C1 segment of cervical spinal cord (tissue), 14 donors: ENCODE measurements around the gene RAD51B.

Experiments used
- DNase-seq, 14 donors: peaks; one replicate each; lab custom pipeline; 2025; lab: John Stamatoyannopoulos, UW

Gene RAD51B

DNA sequence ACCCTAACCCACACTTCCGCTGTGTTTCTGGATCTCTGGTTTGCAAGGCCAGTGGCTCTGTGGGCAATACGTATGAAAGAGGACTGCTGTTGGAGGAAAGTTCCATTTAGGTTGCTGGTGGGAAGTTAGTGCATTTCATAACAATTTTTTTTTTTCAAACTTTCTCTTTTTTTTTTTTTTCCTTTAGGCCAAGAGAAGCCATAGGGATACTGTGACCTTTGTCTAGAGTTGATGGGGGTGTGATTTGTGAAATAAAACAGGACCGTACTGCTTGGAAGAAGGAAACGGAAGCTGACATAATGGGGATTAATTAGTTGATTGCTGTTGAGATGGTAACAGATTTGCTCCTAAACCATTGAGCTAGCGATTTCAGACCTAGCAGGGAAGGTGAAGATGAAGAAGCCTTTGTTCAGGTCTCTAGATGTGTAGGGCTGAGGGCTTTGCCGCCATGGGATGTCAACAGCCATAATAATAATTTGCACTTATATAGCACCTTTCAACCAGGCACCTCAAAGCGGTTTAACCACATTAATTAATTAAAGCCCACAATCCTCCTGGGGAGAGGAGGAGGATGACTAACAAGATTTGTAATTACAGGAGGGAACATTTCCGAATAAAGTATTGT lies 658.0 kb downstream of the RAD51B start:
- no peak for DNase-seq

DNA sequence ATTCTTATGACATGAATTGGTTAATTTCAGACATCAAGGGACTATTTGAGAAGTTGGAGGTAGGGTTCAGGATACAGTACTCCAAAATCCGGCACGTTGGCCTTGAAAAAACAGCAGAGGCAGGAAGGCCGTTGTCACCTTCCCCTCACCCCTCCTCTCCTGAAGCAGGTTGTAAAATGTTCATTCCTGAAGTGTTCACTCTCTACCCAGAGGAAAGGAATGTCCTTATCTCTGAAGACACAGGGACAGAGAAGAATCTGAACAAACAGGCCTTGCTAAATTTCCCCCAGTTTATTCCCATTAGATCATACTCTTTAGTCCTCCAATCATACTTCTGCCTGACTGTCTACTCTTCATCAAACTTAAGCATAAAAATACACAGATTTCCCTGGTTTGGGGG lies 659.7 kb downstream of the RAD51B start:
- DNase-seq: no peak

DNA sequence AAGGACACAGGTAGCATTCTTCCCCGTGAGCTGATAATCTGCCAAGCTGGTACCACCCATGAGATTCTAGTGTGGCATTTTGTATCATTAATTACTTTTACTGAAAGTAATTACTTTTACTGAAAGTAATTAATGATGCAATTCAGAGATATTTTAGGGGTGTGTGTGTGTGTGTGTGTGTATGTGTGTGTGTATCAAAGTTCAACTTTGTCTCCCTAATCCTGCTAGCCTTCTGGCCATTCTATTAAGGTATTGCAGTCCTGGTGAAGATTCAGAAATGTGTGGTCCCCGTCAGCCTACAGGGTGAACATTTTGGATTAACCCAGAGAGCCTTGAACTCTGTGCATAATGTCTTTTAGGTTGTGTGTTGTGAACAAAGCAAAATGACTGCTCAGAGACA lies 662.4 kb downstream of the RAD51B start:
- DNase-seq: no peak

DNA sequence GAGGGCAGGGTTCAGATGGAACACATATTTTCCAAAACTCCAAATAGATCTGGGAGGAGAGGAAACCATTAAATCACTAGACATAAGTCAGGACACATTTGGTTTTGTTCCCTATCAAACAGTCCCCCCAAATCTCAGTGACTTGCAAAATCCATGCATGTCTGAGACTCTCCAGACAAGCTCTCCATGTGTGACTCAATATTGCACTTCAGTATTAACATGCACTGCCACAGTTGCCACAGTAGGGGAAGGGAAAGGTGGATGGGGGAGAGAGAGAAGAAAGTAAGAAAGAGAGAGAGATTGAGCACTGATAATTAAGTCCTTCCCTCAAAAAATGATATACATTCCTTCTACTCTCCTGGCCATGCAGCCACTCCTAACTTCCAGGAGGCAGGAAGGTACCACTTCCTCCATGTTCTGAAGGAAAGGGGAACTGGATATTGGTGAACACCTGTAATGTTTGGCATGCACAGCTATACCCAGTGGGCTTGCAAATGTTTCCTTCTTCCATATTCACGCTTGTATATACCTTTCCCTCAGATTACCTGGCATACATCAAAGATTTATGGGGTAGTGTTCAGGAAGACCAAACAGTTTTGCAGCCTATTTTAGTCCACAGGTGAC lies 663.3 kb downstream of the RAD51B start:
- no peak for DNase-seq

DNA sequence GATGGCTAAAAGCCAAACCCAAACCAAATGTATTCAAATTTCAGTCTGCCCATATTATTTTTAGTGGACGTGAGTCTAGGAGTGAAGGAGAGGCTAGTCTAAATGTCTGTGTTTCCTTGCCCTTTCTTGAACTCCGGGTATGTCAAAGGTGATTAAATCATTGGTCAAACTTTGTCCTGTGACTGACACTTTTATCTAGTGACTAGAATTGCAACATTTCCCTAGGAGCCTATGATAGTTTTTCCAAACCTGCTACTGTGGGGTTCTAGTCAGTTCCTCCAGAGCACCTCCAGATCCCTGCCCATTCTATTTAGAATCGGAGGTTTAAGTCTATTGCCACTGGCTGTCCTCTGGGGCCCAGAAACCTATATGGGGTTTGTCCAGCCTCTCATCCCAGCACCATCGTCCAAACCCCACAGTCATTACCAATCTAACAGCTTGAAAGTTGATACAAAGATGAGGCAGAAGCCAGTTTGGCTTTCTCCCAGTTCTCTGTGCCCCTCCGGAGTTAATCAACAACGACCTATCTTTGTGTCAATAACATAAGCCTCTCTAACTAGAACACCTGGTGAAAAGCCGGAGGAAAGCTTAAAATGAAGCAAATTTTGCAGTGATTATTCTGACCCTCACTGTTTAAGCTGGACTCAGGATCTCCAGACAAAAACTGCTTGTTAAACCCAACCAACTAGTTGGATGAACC lies 666.6 kb downstream of the RAD51B start:
- no peak for DNase-seq

DNA sequence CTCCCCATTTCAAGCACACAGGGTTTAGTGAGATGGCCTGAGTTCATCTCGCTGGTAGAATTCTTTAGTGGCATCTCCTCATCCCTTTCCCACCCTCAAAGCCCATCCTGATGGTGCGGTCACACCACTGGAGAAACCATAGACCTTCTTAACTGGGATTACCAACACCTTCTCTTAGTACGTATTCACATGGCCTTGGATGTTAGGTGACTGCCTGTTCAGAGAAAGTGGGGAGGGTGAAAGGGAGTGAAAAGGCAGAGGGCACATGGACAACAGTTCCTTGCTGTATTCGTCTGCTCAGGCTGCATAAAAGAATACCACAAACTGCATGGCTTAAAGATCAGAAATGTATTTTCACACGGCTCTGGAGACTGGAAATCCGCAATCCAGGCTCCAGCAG lies 667.2 kb downstream of the RAD51B start:
- no peak for DNase-seq

DNA sequence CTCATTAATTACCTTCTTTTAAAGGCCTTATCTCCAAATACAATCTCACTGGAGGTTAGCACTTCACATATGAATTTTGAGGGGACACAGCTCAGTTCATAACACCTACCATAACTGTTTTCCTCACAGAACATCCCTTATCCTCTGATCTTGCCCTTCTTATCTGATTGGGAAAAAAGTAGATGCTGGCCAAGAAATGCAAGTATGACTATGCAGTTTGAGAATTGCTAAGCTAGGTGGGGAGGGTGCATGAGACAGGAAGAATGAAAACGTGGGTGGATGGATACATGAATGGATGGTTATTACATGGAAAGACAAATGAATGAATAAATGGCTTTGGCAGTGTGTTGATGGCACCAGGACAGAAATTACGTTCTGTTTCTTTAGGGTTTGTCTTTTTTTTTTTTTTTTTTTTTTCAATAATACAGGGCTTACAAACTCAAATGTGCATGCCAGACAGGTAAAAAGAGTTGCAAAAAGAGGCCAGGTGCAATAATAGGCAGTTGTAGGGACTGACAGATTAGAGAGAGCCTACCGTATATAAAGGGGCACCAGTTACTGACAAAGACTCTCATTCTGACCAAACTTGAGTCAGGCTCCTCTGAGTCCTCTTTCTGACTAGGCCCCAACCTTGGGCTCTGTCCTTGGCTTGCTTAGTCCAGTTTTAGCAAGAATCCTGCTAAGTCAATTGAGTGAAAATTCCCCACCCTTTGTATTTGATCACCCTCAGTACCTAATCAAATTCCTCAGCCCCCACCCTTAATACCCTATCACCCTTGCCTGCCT lies 668.4 kb downstream of the RAD51B start:
- DNase-seq: no peak

DNA sequence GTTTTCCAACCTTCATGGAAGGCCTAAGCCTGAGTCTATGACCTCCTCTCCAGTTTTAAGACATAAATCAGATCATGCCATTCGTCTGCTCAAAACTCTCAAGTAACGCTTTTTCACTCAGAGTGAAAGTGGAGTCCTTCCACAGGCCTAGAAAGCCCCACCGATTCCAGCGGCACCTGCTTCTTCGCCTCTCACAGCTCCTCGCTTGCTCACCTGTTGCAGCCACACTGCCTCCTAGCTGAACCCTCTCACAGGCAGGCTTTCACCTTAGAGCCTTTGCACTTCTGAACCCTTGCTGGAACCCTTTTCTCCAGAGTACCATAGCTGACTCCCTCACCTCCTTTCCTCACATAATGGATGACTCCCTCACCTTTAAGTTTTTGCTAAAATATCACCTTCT lies 672.2 kb downstream of the RAD51B start:
- no peak for DNase-seq

DNA sequence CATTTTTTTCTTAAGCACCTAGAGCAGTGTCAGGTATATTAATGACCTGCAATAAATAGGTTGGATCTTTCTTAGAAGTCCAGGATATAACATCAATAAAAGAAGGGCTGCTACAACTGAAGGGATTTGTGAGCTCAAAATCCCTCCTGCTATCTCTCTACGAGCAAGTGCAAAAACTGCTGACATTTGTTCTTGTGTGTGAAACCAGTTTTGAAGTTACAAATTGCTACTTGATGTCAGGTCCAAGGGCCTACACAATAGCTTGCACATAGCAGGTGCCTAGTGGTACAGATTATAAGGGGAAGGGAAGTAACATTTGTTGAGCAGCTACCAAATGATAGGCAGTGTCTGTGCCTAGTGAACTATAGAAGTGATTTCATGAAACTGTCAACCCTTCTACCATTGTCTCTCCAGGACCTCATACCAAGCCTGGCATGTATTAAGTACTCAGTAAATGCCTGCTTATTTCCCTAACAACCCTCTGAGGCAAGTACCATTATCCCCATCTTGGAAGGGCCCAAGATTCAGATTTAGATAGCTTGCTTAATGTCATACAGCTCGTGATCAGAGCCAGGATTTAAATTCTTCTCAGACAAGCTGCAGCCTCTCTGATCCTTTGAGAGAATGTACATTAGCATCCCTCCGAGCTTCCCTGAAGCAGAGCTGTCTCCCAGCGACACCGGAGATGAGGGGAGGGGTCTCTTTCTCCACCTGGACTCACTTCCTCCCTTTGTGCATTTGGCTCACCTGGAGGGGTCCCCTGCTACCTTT lies 673.0 kb downstream of the RAD51B start:
- DNase-seq: no peak

DNA sequence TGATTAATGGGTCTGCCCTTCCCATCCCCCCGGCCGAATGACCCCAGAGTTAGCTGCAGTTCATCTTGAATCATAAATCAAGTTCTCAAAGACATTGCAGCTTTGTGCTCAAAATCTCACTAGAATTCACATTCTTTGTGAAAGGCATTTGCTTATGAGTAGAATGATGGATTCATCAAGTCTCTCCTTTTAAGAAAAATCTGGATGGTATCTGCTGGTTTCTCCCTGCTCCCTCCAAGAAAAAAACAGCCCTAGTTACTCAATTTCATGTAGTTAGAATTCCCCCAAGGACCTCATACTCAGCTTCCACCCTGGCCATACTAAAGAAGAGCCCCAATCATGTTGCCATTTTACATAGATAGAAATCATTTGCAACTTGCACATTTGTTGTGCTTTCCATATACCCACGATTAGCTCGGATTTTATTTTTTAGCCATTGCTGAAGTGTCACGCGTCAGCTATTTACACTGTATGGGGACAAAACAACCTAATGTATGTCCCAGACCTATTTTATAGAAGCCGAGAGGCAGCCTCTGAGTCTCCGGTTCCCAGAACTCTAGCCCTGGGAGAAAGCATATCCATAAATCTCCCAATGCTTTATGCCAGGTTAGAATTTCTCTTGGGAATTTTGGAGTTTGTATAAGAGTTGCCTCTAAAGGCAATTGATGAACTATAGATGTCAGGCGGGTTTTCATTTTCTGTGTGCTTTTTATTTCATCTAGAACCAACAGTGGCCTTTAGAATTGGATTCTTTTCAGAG lies 673.8 kb downstream of the RAD51B start:
- DNase-seq: no peak

DNA sequence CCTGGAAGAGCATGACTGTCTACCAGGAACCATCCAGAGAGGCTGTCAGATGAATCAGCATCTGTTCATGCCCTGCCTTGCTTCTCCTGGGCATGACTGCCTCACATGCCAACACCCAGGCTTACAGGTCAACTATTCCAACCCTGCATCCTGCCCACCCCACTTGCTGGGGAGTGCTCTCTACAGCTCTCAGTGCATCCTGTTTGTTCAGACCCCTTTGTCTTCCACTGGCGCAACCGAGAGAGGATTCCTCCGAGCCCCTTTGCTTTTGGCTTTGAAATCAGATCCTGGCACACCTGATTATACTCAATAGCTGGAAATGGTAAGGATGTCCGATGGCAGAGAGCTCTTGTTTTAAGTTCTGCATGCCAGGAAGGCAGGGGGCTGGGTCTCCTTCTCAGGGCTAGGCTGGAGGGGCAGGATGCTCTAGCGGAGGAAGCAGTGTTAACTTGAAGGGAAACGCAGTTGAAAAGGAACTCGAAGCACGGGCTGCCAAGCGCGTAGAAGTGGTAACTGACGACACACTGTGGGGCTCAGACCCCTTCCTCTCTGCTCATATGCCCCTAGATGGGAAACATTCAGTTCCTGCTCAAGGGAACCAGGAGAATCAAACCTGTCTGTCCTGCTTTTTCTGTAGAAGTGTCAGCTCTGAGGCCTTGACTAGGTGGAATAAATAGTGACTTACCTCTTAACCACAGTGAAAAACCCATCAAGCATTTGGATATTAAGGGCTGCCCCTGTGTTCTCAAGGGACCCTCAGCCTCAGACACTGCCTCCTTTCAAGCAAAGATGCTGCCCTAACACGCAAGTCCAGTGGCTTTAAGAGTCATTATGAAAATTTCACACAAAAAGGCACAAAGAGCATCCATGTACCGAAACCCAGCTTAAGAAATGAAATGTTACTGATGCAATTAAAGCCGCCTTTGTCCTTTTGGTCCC lies 675.8 kb downstream of the RAD51B start:
- DNase-seq: no peak

DNA sequence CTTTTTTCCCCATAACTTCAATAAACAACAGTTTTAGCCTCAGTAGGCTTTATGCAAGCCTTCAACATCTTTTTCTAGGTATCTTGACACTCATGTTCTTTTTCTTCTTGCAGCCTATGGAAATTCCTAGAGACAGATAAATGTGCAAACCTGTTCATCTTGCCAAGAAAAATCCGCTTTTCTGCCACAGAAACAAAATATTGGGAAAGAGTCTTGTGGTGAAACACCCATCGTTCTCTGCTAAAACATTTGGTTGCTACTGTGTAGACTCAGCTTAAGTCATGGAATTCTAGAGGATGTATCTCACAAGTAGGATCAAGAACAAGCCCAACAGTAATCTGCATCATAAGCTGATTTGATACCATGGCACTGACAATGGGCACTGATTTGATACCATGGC lies 677.4 kb downstream of the RAD51B start:
- DNase-seq: no peak

DNA sequence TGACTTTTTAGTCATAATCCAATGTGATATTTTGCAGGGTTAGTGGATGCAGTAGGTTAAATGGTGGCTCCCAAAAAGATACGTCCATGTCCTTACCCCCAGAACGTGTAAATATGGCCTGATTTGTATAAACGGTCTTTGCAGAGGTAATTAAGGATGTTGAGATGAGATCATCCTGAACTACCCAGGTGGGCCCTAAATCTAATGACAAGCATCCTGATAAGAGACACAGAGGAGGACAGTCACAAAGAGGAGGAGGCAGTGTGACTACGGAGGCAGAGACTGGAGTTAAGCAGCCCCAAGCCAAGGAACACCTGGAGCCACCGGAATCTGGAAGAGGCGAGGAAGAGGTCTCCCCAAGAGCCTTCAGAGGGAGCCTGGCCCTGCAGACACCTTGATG lies 679.9 kb downstream of the RAD51B start:
- no peak for DNase-seq

DNA sequence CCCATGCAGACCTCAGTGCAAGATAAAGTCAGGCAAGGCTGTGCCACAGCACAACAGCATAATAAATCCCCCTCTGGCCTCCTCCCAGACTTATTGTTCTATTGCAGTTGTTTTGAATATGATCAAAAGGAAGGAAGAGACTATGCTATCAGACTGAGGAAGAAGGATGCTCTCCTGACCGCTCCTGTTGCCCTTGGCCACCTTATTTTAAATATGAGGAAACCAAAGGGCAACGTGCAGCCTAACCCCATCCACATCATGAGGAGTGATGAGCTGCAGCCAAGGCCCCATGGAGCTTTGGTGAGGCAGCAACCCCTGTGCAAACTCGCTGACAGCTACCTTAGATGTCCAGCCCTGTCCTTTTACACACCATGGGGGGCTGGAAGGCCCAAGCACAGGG lies 681.6 kb downstream of the RAD51B start:
- DNase-seq: no peak

DNA sequence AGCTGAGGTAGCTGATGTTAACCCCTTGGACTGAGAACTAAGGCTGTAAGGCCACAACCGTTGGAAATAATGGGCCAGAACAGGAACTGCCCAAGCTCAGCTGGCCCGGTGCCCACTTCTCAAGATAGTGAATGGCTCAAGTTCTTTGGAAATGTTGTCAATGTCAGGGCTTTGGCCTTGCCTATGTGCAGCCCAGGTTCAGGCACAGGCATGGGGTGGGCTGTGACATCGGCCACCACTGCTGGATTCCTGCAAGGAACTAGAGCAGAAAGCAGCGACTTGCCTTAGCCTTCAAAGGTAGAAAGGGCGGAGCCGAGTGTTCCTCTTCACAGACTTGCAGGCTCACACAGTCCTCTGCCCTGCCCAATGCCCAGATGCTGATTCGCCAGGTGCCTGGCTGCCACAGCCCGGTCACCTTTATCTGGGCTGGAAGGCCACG lies 682.1 kb downstream of the RAD51B start:
- no peak for DNase-seq

DNA sequence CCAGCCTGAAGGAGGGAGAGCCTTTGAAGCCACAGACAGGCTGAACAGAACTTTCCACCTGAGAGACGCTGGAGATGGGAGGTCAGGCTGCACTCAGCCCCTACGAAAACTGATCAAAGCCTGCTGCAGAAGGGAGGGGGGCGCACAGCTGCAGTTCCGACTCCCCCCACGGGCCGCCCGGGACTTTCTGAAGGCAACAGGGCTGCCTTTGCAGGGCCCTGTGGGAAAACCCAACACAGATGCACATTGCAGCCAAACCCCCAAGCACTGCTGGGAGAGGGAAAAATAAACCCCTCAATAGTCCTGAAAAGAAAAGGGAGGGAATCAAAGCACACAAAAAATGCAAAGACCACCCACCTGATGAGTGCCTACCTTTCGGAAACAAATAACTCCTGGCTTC lies 682.7 kb downstream of the RAD51B start:
- DNase-seq: no peak

DNA sequence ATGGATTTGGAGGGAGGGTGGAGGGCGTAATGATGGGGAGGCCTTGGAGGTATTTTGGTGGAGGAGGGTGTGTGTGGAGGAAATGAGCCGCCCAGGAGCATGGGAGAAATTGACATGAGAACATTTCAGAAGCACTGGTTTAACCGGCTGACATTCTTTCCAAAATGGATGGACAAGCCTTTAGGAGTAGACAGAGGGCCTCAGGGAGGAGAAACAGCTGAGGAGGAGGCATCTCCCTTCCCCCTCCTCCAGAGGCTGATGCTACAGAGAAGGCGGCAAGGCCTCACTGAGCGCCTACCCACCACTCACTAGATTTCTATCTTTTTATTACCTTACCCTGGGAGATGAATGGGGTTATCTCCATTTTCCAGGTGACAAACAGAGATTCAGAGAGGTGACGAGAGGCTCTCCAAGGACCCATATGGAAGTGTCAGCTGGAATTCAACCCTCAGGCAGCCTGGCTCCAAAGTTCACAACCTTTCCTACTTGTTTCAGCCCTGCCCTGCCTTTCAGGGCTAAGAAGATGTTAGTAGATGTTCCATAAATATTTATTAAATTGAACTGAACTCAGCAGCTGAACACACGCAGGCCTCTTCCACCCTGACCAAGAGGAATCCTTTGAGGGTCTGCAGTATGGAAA lies 683.7 kb downstream of the RAD51B start:
- DNase-seq: no peak

DNA sequence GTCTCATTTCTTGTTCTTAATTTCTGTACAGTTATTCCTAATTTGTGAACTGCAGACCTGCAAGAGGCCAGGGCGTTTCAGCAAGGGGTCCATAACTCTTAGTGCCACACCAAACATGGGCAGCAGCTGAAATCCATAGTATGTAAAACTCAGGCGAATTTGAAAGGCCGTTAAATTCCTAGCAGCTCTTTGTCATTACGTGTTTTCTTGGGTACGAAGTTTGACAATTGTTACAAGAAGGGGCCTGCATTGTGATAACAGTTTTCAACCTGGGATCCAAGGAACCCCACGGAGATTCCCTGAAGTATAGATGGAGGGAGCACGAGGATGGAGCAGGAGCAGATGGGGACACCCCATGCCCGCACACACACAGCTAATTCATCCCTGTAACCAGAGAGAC lies 685.3 kb downstream of the RAD51B start:
- no peak for DNase-seq

DNA sequence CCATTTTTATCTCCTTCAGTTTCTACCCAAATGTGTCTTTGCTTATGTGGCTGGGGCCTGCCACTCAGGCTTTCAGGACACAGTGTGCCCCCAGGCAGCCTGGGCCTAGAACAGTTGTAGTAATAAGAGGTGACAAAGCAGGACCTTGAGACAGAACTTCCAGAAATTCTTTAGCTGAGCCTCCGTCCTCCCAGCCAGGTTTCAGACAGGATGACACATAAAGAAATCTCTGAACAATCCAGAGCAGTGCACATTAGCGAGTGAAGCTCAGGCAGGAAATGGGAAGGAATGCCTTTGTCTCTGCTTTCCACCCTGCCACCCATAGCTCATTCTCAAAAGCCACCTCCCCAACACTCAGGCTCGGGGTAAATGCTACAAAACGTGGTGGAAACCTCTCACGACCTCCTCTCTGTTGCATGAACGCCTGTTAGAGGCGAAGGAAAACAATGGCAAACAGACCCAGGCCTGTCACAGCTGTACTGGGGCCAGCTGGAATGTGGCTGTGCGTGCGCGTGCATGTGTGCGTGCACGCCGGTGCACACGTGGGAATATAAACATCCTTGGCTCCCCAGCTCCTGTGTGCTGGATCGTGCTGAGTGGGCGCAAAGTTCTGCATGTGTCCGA lies 686.6 kb downstream of the RAD51B start:
- DNase-seq: no peak
